GM18861 (cell line): ENCODE results near the gene IPO8.

Experiments used
- ATAC-seq: cut with Tn5 transposase; IDR thresholded peaks from one replicate; pipeline ENCODE4 v1.9.1; 2021; ENCODE audit not compliant: unreplicated experiment

Gene IPO8

GRCh38 chr12:30695199-30696102, at the start of gene IPO8:
IPO8 (minus strand) TSS chr12:30695869; CDS start chr12:30695647, 222 bp downstream.
- peak; percentile 68 for ATAC-seq

DNA sequence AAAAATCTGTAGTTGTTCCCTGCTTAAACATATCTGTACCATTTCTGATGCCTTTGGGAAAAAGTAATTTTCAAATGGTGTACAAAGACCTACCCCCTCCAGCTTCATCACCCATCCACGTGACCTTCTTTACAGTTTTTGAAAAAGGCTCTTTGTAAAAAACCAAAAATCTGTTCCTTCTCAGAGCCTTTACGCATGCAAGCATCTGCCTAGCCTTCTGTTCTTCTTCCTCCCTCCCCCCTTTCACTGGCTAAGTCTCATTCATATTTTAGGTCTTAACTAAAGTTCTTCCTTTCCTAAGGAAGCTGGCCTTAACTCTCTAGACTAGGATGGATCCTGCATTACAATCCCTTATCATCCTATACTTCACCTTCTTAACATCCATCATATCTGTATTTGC, 48.7 kb upstream of the IPO8 start:
- ATAC-seq: no peak

- ATAC-seq: no peak
Measured at GRCh38 chr12:30740274-30740673, 44.6 kb upstream of the IPO8 start.

- no peak for ATAC-seq
Measured at GRCh38 chr12:30739020-30739419, 43.4 kb upstream of the IPO8 start.

GRCh38 chr12:30732954-30733637, 37.4 kb upstream of the IPO8 start:
- no peak for ATAC-seq

GRCh38 chr12:30730011-30730410, 34.3 kb upstream of the IPO8 start:
- ATAC-seq: no peak

DNA sequence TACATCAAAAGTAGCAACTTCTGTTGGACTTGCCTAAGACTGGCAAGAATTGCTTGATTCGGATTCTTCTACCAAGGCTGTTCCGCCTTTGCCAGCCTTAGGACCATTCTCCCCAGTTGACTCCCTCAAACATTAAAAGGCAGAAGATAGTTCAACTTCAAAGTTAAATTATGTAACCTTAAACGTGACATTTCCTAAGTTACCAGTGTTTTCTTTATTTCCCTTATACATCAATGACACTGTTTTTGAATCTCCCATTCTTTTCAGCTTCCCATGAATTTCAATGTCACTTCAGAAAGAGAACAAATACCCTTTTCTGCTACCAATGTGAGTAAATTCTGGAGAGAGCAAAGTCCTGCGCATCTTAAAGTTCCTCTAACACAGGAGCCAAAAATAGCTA, 33.9 kb upstream of the IPO8 start:
- no peak for ATAC-seq

DNA sequence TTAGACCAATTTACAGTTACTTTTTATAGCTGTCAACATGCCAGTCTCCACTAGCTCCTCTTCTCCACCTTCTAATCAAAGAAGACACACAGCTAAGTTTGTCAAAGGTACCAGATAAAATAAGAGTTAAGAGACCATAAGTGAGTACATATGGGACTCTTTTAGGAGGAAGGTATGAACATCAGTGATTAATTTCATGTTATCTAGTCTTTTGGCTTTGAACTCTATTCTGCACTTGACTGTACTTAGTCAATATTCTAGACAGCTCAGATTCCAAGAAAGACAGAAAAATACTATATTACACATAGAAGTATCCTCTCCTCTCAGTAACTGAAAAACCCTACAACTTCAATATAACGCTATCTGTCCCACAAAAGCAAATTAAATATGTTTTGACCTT, 31.0 kb upstream of the IPO8 start:
- ATAC-seq: no peak

GRCh38 chr12:30725739-30726138, 30.1 kb upstream of the IPO8 start:
- no peak for ATAC-seq

GRCh38 chr12:30719060-30719459, 23.4 kb upstream of the IPO8 start:
- no peak for ATAC-seq

DNA sequence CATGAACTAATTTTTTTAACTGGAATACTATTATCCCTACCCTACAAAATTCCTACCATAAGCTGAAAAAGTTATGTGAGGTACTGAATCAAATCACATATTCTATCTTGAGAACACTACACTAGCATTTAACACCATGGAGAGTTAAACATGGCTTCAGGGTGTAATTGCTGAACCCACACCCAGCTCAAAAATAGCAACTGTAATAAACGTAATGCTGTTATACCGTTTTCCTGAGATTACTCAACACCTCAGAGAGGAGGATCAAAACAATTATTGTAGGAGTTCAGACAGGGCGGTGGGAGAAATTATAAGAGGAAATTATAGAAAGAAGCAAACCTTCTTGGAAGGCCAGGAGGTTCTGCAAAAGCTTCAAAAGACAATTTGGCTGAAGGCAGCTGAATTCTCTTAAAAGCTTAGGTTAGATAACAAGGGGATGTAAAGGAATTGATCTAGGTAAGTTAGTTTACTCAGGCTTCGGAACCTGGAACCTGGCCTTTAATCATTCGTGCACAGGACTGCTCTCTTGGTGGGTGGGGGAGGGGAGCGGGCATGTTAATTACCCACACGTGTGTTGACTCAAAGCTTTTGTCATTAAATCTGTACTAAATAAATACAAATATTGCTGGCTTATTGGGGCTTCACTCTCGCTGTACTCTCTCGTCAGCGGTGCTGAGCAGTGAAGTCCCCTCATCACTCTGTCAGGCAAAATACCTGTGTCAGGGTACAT, 12.1 kb upstream of the IPO8 start:
- ATAC-seq: no peak

- ATAC-seq: no peak
Measured at GRCh38 chr12:30706476-30706875, 10.8 kb upstream of the IPO8 start.

DNA sequence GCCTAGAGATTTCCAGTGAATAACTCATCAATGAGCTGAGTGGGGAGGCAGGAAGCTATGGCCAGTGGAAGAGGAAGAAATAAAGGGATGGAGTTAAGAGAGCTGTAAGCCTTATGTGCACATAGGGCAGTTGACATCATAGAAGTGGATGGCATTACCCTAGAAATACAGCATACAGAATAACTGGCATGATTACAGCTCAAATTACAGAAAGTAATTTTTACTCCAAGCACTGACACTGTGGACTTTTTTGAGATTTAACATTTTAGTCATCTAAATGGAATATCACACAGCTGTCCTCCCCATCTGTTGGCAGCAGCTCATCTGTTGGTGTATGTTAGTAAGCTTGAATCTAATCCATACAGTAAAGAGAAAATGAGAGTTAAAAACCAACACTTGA, 5.4 kb upstream of the IPO8 start:
- ATAC-seq: no peak

- ATAC-seq: no peak
Measured at GRCh38 chr12:30700216-30700900, 4.7 kb upstream of the IPO8 start.

DNA sequence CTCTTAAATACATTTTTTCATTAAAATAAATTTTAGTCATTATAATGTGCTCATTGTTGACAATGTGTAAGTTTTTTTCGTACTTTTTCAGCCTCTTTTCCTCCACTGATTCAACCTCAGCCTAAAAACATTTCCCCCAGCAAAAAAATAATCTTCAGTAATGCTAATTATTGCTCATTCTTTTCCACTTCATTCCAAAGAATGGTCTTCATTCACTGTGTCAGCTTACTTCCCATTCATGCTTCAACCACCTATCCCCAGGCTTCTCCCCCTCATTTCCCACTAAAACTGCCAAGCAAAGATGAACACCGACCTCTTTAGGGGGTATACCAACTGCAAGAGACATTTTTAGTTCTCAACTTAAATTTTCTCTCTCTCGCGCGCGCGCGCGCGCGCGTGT, 2.7 kb upstream of the IPO8 start:
- ATAC-seq: no peak

DNA sequence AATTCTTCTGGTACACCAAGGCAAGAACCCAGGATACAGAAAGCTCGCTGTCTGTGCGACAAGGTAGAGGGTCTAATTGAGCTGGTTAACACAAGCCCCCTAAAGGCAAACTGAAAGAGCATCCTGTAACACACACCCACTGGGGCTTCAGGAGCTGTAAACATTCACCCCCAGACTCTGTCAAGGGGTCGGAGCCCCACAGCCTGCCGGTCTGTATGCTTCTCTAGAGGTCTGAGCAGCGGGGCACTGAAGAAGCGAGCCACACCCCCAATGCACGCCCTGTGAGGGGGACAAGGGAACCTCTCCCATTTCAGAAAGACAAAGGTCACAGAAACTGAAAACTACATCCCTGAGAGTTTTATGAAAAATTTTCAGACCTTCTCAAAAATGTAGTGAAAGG, 1.3 kb upstream of the IPO8 start:
- no peak for ATAC-seq

DNA sequence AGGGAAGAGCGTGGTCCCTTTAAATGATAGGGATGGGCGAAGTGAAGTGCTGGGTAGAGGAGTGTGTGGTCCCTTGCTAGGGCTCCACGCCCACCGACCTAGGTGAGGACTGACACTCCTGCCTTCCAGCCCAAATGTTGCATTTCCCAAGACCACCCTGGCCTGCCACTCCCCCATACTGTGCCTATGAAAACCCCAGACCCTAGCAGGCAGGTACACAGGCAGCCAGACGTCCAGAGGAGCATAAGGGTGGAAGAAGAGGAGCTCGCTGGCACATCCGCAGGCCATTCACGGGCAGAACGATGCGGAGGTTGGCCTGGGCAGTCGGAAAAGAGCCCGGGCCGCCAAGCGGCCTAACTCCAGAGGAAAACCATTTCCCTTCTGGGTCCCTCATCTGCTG, 817 bp upstream of the IPO8 start:
- ATAC-seq: no peak

GRCh38 chr12:30696103-30696408, 387 bp upstream of the IPO8 start:
- peak; percentile 24 for ATAC-seq

GRCh38 chr12:30694412-30695198, 1.1 kb downstream of the IPO8 start:
- ATAC-seq: no peak

- ATAC-seq: no peak
Measured at GRCh38 chr12:30692470-30692869, 3.2 kb downstream of the IPO8 start.
